WERI-Rb-1 (cell line): ENCODE data around the gene NEUROD6.

ENCODE experiments used
- DNase-seq: peaks from one replicate; pipeline ENCODE4 v3.0.0-alpha.2; 2020
- H3K27ac ChIP-seq: fragments of 250-450 bp; sonication (Bioruptor Pico); 2 replicates; pipeline ENCODE4 v1.5.1; 2020; ENCODE audit warnings: mild to moderate bottlenecking, moderate library complexity
- H3K27me3 ChIP-seq: fragments of 250-450 bp; sonication (Bioruptor Pico); 2 replicates; pipeline ENCODE4 v1.5.1; 2021; ENCODE audit warnings: mild to moderate bottlenecking, low read depth, moderate library complexity; ENCODE audit not compliant: insufficient read depth, severe bottlenecking
- H3K36me3 ChIP-seq: fragments of 250-450 bp; sonication (Bioruptor Pico); 2 replicates; pipeline ENCODE4 v1.5.1; 2020; ENCODE audit warnings: mild to moderate bottlenecking, moderate library complexity
- H3K4me3 ChIP-seq: 2 replicates; pipeline ENCODE4 v1.5.1; 2011; ENCODE audit warnings: low read depth, mild to moderate bottlenecking, control low read depth, low read length
- H3K9me3 ChIP-seq: fragments of 250-450 bp; sonication (Bioruptor Pico); 2 replicates; pipeline ENCODE4 v1.5.1; 2021; ENCODE audit warnings: mild to moderate bottlenecking, moderate library complexity; ENCODE audit not compliant: severe bottlenecking
- TF ChIP-seq, protein P1 (sequence below): IDR thresholded peaks from 2 replicates; pipeline ENCODE4 v1.5.1; 2011; ENCODE audit warnings: low read depth, mild to moderate bottlenecking, control low read depth, inconsistent platforms, low read length

NEUROD6 gene

GRCh38 chr7:31315758-31316157 lies 24.8 kb downstream of the NEUROD6 start:
- TF ChIP-seq, protein P1, sequence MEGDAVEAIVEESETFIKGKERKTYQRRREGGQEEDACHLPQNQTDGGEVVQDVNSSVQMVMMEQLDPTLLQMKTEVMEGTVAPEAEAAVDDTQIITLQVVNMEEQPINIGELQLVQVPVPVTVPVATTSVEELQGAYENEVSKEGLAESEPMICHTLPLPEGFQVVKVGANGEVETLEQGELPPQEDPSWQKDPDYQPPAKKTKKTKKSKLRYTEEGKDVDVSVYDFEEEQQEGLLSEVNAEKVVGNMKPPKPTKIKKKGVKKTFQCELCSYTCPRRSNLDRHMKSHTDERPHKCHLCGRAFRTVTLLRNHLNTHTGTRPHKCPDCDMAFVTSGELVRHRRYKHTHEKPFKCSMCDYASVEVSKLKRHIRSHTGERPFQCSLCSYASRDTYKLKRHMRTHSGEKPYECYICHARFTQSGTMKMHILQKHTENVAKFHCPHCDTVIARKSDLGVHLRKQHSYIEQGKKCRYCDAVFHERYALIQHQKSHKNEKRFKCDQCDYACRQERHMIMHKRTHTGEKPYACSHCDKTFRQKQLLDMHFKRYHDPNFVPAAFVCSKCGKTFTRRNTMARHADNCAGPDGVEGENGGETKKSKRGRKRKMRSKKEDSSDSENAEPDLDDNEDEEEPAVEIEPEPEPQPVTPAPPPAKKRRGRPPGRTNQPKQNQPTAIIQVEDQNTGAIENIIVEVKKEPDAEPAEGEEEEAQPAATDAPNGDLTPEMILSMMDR: no peak
- H3K27me3 ChIP-seq: peaks cover under 1% of the 10 kb centered on the region
- DNase-seq: no peak
- H3K36me3 ChIP-seq: no peaks in the 10 kb centered on the region
- H3K4me3 ChIP-seq: no peak overlapping the region
- H3K9me3 ChIP-seq: no peaks in the 10 kb centered on the region
- no peak overlapping the region for H3K27ac ChIP-seq

DNA sequence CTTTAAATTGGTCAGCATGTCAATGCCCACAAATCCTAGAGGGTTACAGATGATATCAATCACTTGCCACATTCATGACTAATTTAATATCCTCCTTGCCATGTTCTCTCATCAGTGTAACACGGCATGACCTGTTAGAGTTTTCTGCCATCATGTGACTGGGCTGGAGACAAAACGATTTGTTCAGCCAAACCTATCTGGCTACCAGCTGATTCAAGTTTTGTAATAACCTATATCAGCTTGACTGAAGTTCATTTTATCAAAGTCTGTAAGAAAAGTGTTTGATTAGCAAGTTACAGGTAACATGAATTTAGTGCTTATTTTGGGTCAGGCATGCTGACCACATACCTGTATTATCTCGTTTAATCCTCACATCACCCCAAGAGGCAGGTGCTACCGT lies 25.7 kb downstream of the NEUROD6 start:
- DNase-seq: no peak
- TF ChIP-seq, protein P1: no peak
- Histone ChIP-seq H3K4me3 (no peak overlapping the region), H3K27ac (no peak overlapping the region), H3K9me3 (no peaks in the 10 kb centered on the region), H3K36me3 (no peaks in the 10 kb centered on the region), H3K27me3 (no peaks in the 10 kb centered on the region)

GRCh38 chr7:31312889-31313288 lies 27.6 kb downstream of the NEUROD6 start:
- no peaks in the 10 kb centered on the region for H3K36me3 ChIP-seq
- no peak overlapping the region for H3K27ac ChIP-seq
- DNase-seq: no peak
- no peaks in the 10 kb centered on the region for H3K9me3 ChIP-seq
- peaks cover 4% of the 10 kb centered on the region for H3K27me3 ChIP-seq
- TF ChIP-seq, protein P1: no peak
- H3K4me3 ChIP-seq: no peak overlapping the region

- DNase-seq: no peak
Observed at GRCh38 chr7:31311552-31311951, 29.0 kb downstream of the NEUROD6 start.

GRCh38 chr7:31310321-31310935 lies 30.1 kb downstream of the NEUROD6 start:
- no peak for DNase-seq
- H3K27me3 ChIP-seq: peaks cover 4% of the 10 kb centered on the region

More at GRCh38 chr7:31311552-31311951, 29.0 kb downstream of the NEUROD6 start:
- peaks cover 4% of the 10 kb centered on the region for H3K27me3 ChIP-seq
- no peak overlapping the region for H3K27ac ChIP-seq
- TF ChIP-seq, protein P1: no peak
- H3K36me3 ChIP-seq: no peaks in the 10 kb centered on the region
- no peaks in the 10 kb centered on the region for H3K9me3 ChIP-seq
- H3K4me3 ChIP-seq: no peak overlapping the region

More at GRCh38 chr7:31310321-31310935, 30.1 kb downstream of the NEUROD6 start:
- Histone ChIP-seq H3K9me3 (no peaks in the 10 kb centered on the region), H3K36me3 (no peaks in the 10 kb centered on the region), H3K27ac (no peak overlapping the region), H3K4me3 (no peak overlapping the region)
- TF ChIP-seq, protein P1: no peak
